Left ventricle myocardium inferior (tissue), 1 donor: Measurements from ENCODE around the gene TNNC2. TPM values are rescaled to one million over a fixed set of nuclear protein-coding genes. Genes with fewer than 3 reads are reported as not detected.
A peak's percentile ranks its signal among the peaks of the same experiment; 100 is the strongest.

Source experiments
- DNase-seq: peaks from one replicate; pipeline ENCODE4 v3.0.0-alpha.2; 2020
- H3K27ac ChIP-seq: fragments of 200-600 bp; replicated peaks from 2 replicates; pipeline ENCODE4 v1.8.0; 2021
- H3K27me3 ChIP-seq: fragments of 200-600 bp; 2 replicates; pipeline ENCODE4 v1.8.0; 2021; ENCODE audit warnings: low read depth
- H3K36me3 ChIP-seq: fragments of 200-600 bp; 2 replicates; pipeline ENCODE4 v1.8.0; 2021
- H3K4me1 ChIP-seq: fragments of 200-600 bp; 2 replicates; pipeline ENCODE4 v1.8.0; 2021
- H3K4me3 ChIP-seq: fragments of 200-600 bp; 2 replicates; pipeline ENCODE4 v1.8.0; 2021; ENCODE audit warnings: mild to moderate bottlenecking, moderate library complexity
- H3K9me3 ChIP-seq: fragments of 200-600 bp; replicated peaks from 2 replicates; pipeline ENCODE4 v1.8.0; 2021
- CTCF ChIP-seq: fragments of 200-600 bp; IDR thresholded peaks from 2 replicates; pipeline ENCODE4 v1.8.0; 2021; ENCODE audit warnings: antibody characterized with exemption, mild to moderate bottlenecking, borderline replicate concordance
- intact Hi-C: fragments of 100-400 bp; cut with micrococcal nuclease; formaldehyde crosslinking; loops from one replicate; pipeline ENCODE4 v1.11.0; 2022
- total RNA-seq: library from RNA; stranded (reverse); fragmentation: NEBNext Ultra II Directional; extraction: Animal tissue kit (Norgen Biotek cat#: 25700); gene quantifications from one replicate; pipeline ENCODE4 v1.2.1, GENCODE V29; 2021
- donor health status: DM: no; HTN: yes; CAD: no; lungs with severe emphysema.

Gene TNNC2
- total RNA-seq, 1 donor from 2014 or later: 0.33 TPM

GRCh38 chr20:45780159-45780558 lies 47.0 kb downstream of the TNNC2 start:
- Histone ChIP-seq H3K36me3 (no peaks in the 10 kb centered on the region), H3K9me3 (no peaks in the 10 kb centered on the region), H3K27me3 (peaks cover 5% of the 10 kb centered on the region), H3K27ac (peak overlapping the region; percentile 72), H3K4me1 (peaks cover 14% of the 10 kb centered on the region), H3K4me3 (no peak overlapping the region)
- DNase-seq: no peak
- intact Hi-C loops: no loop called here
- no peak for TF ChIP-seq CTCF

GRCh38 chr20:45779011-45779915 lies 47.8 kb downstream of the TNNC2 start:
- H3K4me3 ChIP-seq: no peak overlapping the region
- H3K9me3 ChIP-seq: no peaks in the 10 kb centered on the region
- no peak for TF ChIP-seq CTCF
- peaks cover 14% of the 10 kb centered on the region for H3K4me1 ChIP-seq
- intact Hi-C loops: no loop called here
- no peaks in the 10 kb centered on the region for H3K36me3 ChIP-seq
- H3K27me3 ChIP-seq: peaks cover 5% of the 10 kb centered on the region
- H3K27ac ChIP-seq: peak overlapping the region; percentile 72
- DNase-seq: peak; percentile 75

- Histone ChIP-seq H3K27ac (no peak overlapping the region), H3K4me1 (peaks cover 4% of the 10 kb centered on the region), H3K27me3 (peaks cover 5% of the 10 kb centered on the region), H3K4me3 (no peak overlapping the region), H3K9me3 (no peaks in the 10 kb centered on the region), H3K36me3 (no peaks in the 10 kb centered on the region)
- DNase-seq: no peak
- TF ChIP-seq CTCF: no peak
- intact Hi-C loops: no loop called here
Measured at GRCh38 chr20:45776931-45777330, 50.2 kb downstream of the TNNC2 start.

- no peak for DNase-seq
- no peaks in the 10 kb centered on the region for H3K36me3 ChIP-seq
- H3K4me3 ChIP-seq: no peak overlapping the region
- peaks cover 5% of the 10 kb centered on the region for H3K27me3 ChIP-seq
- no peak overlapping the region for H3K27ac ChIP-seq
- intact Hi-C loops: no loop called here
- no peak for TF ChIP-seq CTCF
- H3K4me1 ChIP-seq: peaks cover 13% of the 10 kb centered on the region
- no peaks in the 10 kb centered on the region for H3K9me3 ChIP-seq
Measured at GRCh38 chr20:45775411-45775810, 51.7 kb downstream of the TNNC2 start.

- Histone ChIP-seq H3K4me1 (peaks cover 13% of the 10 kb centered on the region), H3K36me3 (no peaks in the 10 kb centered on the region), H3K9me3 (no peaks in the 10 kb centered on the region), H3K27ac (no peak overlapping the region), H3K4me3 (no peak overlapping the region), H3K27me3 (peaks cover 5% of the 10 kb centered on the region)
- no peak for DNase-seq
- no peak for TF ChIP-seq CTCF
- intact Hi-C loops: loop anchor here (5.0 kb wide), 1 partner anchor 453 kb away; no protein-coding TSS in a partner anchor
Measured at GRCh38 chr20:45774945-45775344, 52.2 kb downstream of the TNNC2 start.

Other genes starting within 250 kb of the TNNC2 start
- gene WFDC8, start 248.0 kb downstream of the TNNC2 start, total RNA-seq: not detected
- not detected for gene WFDC10A, start 197.6 kb downstream of the TNNC2 start, total RNA-seq
- not detected for gene WFDC9, start 196.0 kb downstream of the TNNC2 start, total RNA-seq
- not detected for gene WFDC11, start 157.1 kb downstream of the TNNC2 start, total RNA-seq
- not detected for gene WFDC13, start 125.3 kb downstream of the TNNC2 start, total RNA-seq
- gene WFDC10B, start 122.3 kb downstream of the TNNC2 start, total RNA-seq: not detected
- not detected for gene SPINT4, start 105.0 kb downstream of the TNNC2 start, total RNA-seq
- 0.55 TPM for gene WFDC3, start 35.4 kb downstream of the TNNC2 start, total RNA-seq
- 22.2 TPM for gene DNTTIP1, start 35.4 kb downstream of the TNNC2 start, total RNA-seq
- 0.91 TPM for gene UBE2C, start 14.7 kb downstream of the TNNC2 start, total RNA-seq
- gene SNX21, start 6.5 kb upstream of the TNNC2 start, total RNA-seq: 24.7 TPM
- gene ACOT8, start 30.1 kb upstream of the TNNC2 start, total RNA-seq: 32.1 TPM
- gene ZSWIM3, start 30.3 kb upstream of the TNNC2 start, total RNA-seq: 2.0 TPM
- gene ZSWIM1, start 53.9 kb upstream of the TNNC2 start, total RNA-seq: 11.2 TPM
- 2.4 TPM for gene SPATA25, start 60.3 kb upstream of the TNNC2 start, total RNA-seq
- gene NEURL2, start 63.9 kb upstream of the TNNC2 start, total RNA-seq: 7.6 TPM
- 116 TPM for gene CTSA, start 64.0 kb upstream of the TNNC2 start, total RNA-seq
- 84.1 TPM for gene PLTP, start 84.8 kb upstream of the TNNC2 start, total RNA-seq
- 21.9 TPM for gene PCIF1, start 107.4 kb upstream of the TNNC2 start, total RNA-seq
- gene ZNF335, start 144.9 kb upstream of the TNNC2 start, total RNA-seq: 8.1 TPM
- gene MMP9, start 181.6 kb upstream of the TNNC2 start, total RNA-seq: 0.58 TPM
- not detected for gene SLC12A5, start 201.9 kb upstream of the TNNC2 start, total RNA-seq